Peyer's patch (tissue), 4 donors: ENCODE data around the gene PODN.

Source experiments
- CTCF ChIP-seq, 6 experiments: fragments of 450-650 bp in 4 of 6; fragments of 200-600 bp in 2 of 6; sonication (generic) in 1 of 6; IDR thresholded peaks; one replicate each; pipeline ENCODE4 v1.5.1; 2017 to 2019; ENCODE audit warnings: antibody characterized with exemption in 6 of 6, mild to moderate bottlenecking in 3 of 6, moderate library complexity in 1 of 6
- POLR2A ChIP-seq, 2 donors: fragments of 450-650 bp; IDR thresholded peaks; one replicate each; pipeline ENCODE4 v1.5.1; 2017; ENCODE audit warnings: antibody characterized with exemption in 2 of 2, mild to moderate bottlenecking in 2 of 2, moderate library complexity in 2 of 2

- no peak for TF ChIP-seq CTCF (IDR thresholded peaks at IDR 0.05)
- no peak for TF ChIP-seq POLR2A (IDR thresholded peaks at IDR 0.05)
Observed at GRCh38 chr1:53043271-53043670, 18.7 kb upstream of the PODN start.
